Measurements from ENCODE around the gene CPT1C. TPM values are rescaled to one million over a fixed set of nuclear protein-coding genes. Genes with fewer than 3 reads are reported as not detected.
A peak's percentile ranks its signal among the peaks of the same experiment; 100 is the strongest.

Gene CPT1C
- total and polyA plus RNA-seq, 2 of the 8 experiments (the other 6 are each of a cell fraction or from before 2014, with no cell fraction given) = 79.6 to 91.8 TPM

- no peak overlapping the region for H4K5ac ChIP-seq (ENCODE audit: insufficient read length, low read depth, low read length)
- FAIRE-seq (no peak), DNase-seq (ENCODE audit: low read depth in 1 of 2, low spot score in 2 of 2) (no peak)
- no peak overlapping the region for H2AK5ac ChIP-seq (ENCODE audit: low read depth, low read length)
- no peaks in the 10 kb centered on the region for H3K27me3 ChIP-seq (replicated peaks in 1 of 4; ENCODE audit: control insufficient read depth in 3 of 4, extremely low read depth in 1 of 4, insufficient read depth in 3 of 4, low read length in 3 of 4)
- no peaks in the 10 kb centered on the region for H3K79me1 ChIP-seq (ENCODE audit: low read depth, low read length)
- no peak overlapping the region for H2BK20ac ChIP-seq (ENCODE audit: low read length)
- H3K9ac ChIP-seq (replicated peaks in 1 of 4; ENCODE audit: extremely low read depth in 1 of 4, low read depth in 3 of 4, low read length in 3 of 4) = no peak overlapping the region; a peak in 1 of 7 replicates
- no peak overlapping the region for H3K27ac ChIP-seq (ENCODE audit: low read depth, low read length)
- H3K4me1 ChIP-seq (replicated peaks in 1 of 4; ENCODE audit: control insufficient read depth in 3 of 4, insufficient read depth in 4 of 4, low read length in 3 of 4) = peaks cover 0 to 6% (median 3%) of the 10 kb centered on the region in 4 experiments; a peak in 3 of 7 replicates
- ChIA-PET POLR2A (ENCODE audit: partially characterized antibody) (interaction anchor here (1.1 to 2.0 kb wide), 5 partner anchors 9 to 269 kb away, joined by 3 to 9 read pairs (median 3); partner anchors contain the start of genes AP2A1 and CPT1C), CTCF (ENCODE audit: partially characterized antibody) (interaction anchor here (0.9 to 4.4 kb wide), 7 partner anchors 8 to 53 kb away, joined by 3 to 27 read pairs (median 4); no protein-coding TSS in a partner anchor)
- TF ChIP-seq MAFK (IDR thresholded peaks at IDR 0.05; ENCODE audit: low read depth, low read length) = no peak
- no peak for TF ChIP-seq BACH1 (IDR thresholded peaks at IDR 0.05; ENCODE audit: low read length)
- no peak for TF ChIP-seq ATF3 (IDR thresholded peaks at IDR 0.05; ENCODE audit: insufficient read depth, low read depth, low read length)
- TF ChIP-seq EGR1 (IDR thresholded peaks at IDR 0.05; ENCODE audit: borderline replicate concordance, low read depth, low read length) = no peak
- no peak for TF ChIP-seq SIX5 (IDR thresholded peaks at IDR 0.05; ENCODE audit: low read depth, low read length)
- TF ChIP-seq SP1 (IDR thresholded peaks at IDR 0.05; ENCODE audit: low read depth, low read length) = no peak
- TF ChIP-seq NANOG (IDR thresholded peaks at IDR 0.05; ENCODE audit: insufficient read depth, low read depth, low read length, poor library complexity, severe bottlenecking) = no peak
- no peak overlapping the region for H2BK12ac ChIP-seq (ENCODE audit: low read depth, low read length)
- H3K36me3 ChIP-seq (ENCODE audit: control insufficient read depth in 2 of 4, insufficient read depth in 4 of 4, low read length in 3 of 4) = no peaks in the 10 kb centered on the region
- WGBS, 2 experiments (ENCODE audit: extremely low coverage in 1 of 2, insufficient coverage in 1 of 2, insufficient read length in 1 of 2, insufficient replicate concordance in 2 of 2, low coverage in 1 of 2, low lambda C conversion rate in 2 of 2, missing lambda C conversion rate in 1 of 2) = 65% methylated on average over 7 of the region's 7 CpGs; no CpG with 5 or more reads in 1 of the 2 experiments
- H3K4me2 ChIP-seq (ENCODE audit: insufficient read depth in 1 of 2, low read depth in 2 of 2, low read length in 2 of 2) = no peak overlapping the region
- H3K4me3 ChIP-seq (ENCODE audit: extremely low read depth in 1 of 4, insufficient read depth in 2 of 4, low read depth in 3 of 4, low read length in 4 of 4) = no peak overlapping the region
- no peak overlapping the region for H4K91ac ChIP-seq (replicated peaks; ENCODE audit: insufficient read length, low read length)
- peak overlapping the region; percentile 41; the same call in 1 of the 2 replicates for H4K8ac ChIP-seq (ENCODE audit: extremely low read depth, insufficient read depth, low read length)
- H3K9me3 ChIP-seq (ENCODE audit: insufficient read depth in 2 of 2, low read depth in 1 of 2, low read length in 1 of 2) = peaks cover 0 to 4% of the 10 kb centered on the region in 2 experiments; a peak in 2 of 4 replicates
- H3K4ac ChIP-seq (replicated peaks; ENCODE audit: insufficient read length, low read depth, low read length) = no peak overlapping the region
- no peak overlapping the region for H2BK5ac ChIP-seq (ENCODE audit: low read depth, low read length)
- no peak overlapping the region for H3K56ac ChIP-seq (replicated peaks; ENCODE audit: insufficient read length, low read depth, low read length)
- no peaks in the 10 kb centered on the region for H3K79me2 ChIP-seq (ENCODE audit: control insufficient read depth in 1 of 2, insufficient read depth in 2 of 2, low read length in 2 of 2)
- H2BK15ac ChIP-seq (ENCODE audit: low read length) = peak overlapping the region; percentile 81; the same call in 1 of the 2 replicates
- H3K18ac ChIP-seq (ENCODE audit: extremely low read depth, low read length) = no peak overlapping the region
- no peaks in the 10 kb centered on the region for H4K20me1 ChIP-seq (replicated peaks in 1 of 2; ENCODE audit: control insufficient read depth in 1 of 2, insufficient read depth in 2 of 2, low read length in 2 of 2)
- H3K14ac ChIP-seq (ENCODE audit: insufficient read length) = no peak overlapping the region
- H2BK120ac ChIP-seq (replicated peaks; ENCODE audit: low read depth, low read length) = no peak overlapping the region
- H3K23ac ChIP-seq (ENCODE audit: insufficient read length) = no peak overlapping the region
- H2AFZ ChIP-seq (ENCODE audit: low read length) = 0 out of 2 replicates have a peak overlapping the region, but pooled peaks have one; percentile 42
- H3K23me2 ChIP-seq (ENCODE audit: low read depth, low read length) = peaks cover 2% of the 10 kb centered on the region; the same call in 1 of the 2 replicates
Measured at GRCh38 chr19:49758292-49758691, 67.4 kb downstream of the CPT1C start.

Data from H1 (cell line).